Fibroblast of lung (primary cell): ENCODE measurements around the gene CCNY.

ENCODE experiments used
- EZH2 ChIP-seq: IDR thresholded peaks from 2 replicates; pipeline ENCODE4 v1.5.1; 2012; ENCODE audit warnings: low read length, control low read depth, mild to moderate bottlenecking; ENCODE audit errors: missing control alignments
- TF ChIP-seq, protein P1 (sequence below), 2 donors: IDR thresholded peaks in 1 of 2; conservative IDR thresholded peaks in 1 of 2; 1 replicate in 1 of 2; 2 replicates in 1 of 2; pipeline ENCODE4 v1.5.1; 2011 to 2012; ENCODE audit warnings: low read length in 2 of 2, control low read depth in 1 of 2, inconsistent platforms in 1 of 2, low read depth in 1 of 2, mild to moderate bottlenecking in 1 of 2

DNA sequence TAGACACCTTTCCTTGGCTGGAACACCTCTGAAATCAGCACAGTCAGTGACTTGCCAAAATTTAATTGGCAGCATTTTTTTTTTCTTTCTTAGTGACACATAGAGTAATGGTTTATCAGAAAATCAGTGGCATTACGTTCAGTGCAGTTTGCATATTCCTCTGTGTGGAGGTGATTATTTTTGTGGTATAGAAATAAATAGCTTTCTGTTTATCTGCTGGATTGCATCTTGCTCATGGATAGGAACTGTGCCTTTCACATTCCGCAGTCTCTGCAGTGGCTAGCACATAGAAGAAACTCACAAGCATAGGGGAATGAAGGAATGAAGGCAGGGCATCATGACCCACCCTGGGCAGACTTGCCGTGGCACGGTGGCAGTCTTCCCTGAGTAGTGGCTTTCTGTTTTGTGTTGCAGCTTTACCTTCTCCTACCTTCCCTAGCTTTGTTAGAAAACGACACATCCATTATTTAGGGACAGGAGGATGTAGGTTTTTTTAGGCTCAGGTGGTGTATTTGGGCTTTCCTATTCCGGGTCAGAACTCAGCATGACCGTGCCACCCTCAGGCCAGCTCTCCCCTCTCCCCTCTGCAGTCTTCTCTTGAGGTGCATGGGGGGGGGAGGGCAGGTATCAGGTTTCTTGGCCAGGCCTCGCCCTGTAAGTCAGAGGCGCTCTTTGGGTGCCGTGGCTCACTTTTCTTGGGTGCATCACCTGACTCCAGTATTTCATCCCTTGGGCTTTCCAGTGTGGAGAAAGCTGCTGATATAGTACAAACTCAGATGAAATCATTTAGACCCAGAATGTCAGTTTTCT, 156.3 kb downstream of the CCNY start:
- TF ChIP-seq EZH2, result no peak
- TF ChIP-seq, protein P1, sequence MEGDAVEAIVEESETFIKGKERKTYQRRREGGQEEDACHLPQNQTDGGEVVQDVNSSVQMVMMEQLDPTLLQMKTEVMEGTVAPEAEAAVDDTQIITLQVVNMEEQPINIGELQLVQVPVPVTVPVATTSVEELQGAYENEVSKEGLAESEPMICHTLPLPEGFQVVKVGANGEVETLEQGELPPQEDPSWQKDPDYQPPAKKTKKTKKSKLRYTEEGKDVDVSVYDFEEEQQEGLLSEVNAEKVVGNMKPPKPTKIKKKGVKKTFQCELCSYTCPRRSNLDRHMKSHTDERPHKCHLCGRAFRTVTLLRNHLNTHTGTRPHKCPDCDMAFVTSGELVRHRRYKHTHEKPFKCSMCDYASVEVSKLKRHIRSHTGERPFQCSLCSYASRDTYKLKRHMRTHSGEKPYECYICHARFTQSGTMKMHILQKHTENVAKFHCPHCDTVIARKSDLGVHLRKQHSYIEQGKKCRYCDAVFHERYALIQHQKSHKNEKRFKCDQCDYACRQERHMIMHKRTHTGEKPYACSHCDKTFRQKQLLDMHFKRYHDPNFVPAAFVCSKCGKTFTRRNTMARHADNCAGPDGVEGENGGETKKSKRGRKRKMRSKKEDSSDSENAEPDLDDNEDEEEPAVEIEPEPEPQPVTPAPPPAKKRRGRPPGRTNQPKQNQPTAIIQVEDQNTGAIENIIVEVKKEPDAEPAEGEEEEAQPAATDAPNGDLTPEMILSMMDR (conservative IDR thresholded peaks at IDR 0.05 in 1 of 2, IDR thresholded peaks at IDR 0.05 in 1 of 2; ENCODE audit: low read depth in 1 of 2, low read length in 2 of 2), result no peak
